GM18508 (cell line): ENCODE results near the gene DES.

ENCODE experiments used
- ATAC-seq: cut with Tn5 transposase; IDR thresholded peaks from one replicate; pipeline ENCODE4 v1.9.1; 2021; ENCODE audit warnings: moderate number of reproducible peaks; ENCODE audit not compliant: insufficient read depth, unreplicated experiment

DES gene

GRCh38 chr2:219468410-219469185 is 50.4 kb downstream of the DES start:
- no peak for ATAC-seq

GRCh38 chr2:219469186-219469724 is 51.1 kb downstream of the DES start:
- no peak for ATAC-seq

- no peak for ATAC-seq
Measured at GRCh38 chr2:219470429-219470828, 52.3 kb downstream of the DES start.

GRCh38 chr2:219471476-219472371 is 53.5 kb downstream of the DES start:
- ATAC-seq, result no peak

GRCh38 chr2:219472629-219473187 is 54.5 kb downstream of the DES start:
- no peak for ATAC-seq

- no peak for ATAC-seq
Measured at GRCh38 chr2:219473511-219473910, 55.3 kb downstream of the DES start.

GRCh38 chr2:219474285-219475060 is 56.3 kb downstream of the DES start:
- ATAC-seq, result no peak

- no peak for ATAC-seq
Measured at GRCh38 chr2:219475278-219475677, 57.1 kb downstream of the DES start.

GRCh38 chr2:219475697-219476651 is 57.8 kb downstream of the DES start:
- ATAC-seq, result no peak
